Naive thymus-derived CD4-positive, alpha-beta T cell (primary cell): ENCODE data around the gene GNAS-AS1. TPM values are rescaled to one million over a fixed set of nuclear protein-coding genes. Genes with fewer than 3 reads are reported as not detected.

Source experiments
- ATAC-seq: fragments of 150-1000 bp; cut with Tn5 transposase; 2 replicates; pipeline ENCODE4 v1.10.0; 2021; ENCODE audit warnings: mild to moderate bottlenecking, moderate library complexity
- CTCF ChIA-PET: fragments of 350-600 bp; sonication (Branson Sonifier 250); formaldehyde crosslinking; loops from one replicate; lab custom pipeline; 2021; ENCODE audit warnings: antibody characterized with exemption; lab: Charles Lee
- POLR2A ChIA-PET: fragments of 350-600 bp; sonication (Branson Sonifier 250); formaldehyde crosslinking; loops from one replicate; lab custom pipeline; 2021; ENCODE audit warnings: antibody characterized with exemption, inconsistent platforms; lab: Charles Lee
- DNase-seq, 9 donors: peaks; one replicate each; pipeline versions ENCODE4 v3.0.0 to v3.0.0-alpha.2; 2020 to 2022; ENCODE audit warnings: mixed read lengths in 1 of 9
- H3K27ac ChIP-seq: one replicate; pipeline ENCODE4 v1.7.0; 2013; ENCODE audit warnings: mild to moderate bottlenecking, low read depth, low read length, moderate library complexity
- H3K27me3 ChIP-seq, 2 donors: one replicate each; pipeline ENCODE4 v1.7.0; 2013; ENCODE audit warnings: low read length in 2 of 2, mild to moderate bottlenecking in 2 of 2, moderate library complexity in 2 of 2; ENCODE audit not compliant: control insufficient read depth in 2 of 2, insufficient read depth in 2 of 2
- H3K36me3 ChIP-seq, 3 experiments: 1 replicate in 2 of 3; 2 replicates in 1 of 3; pipeline ENCODE4 v1.7.0; 2013; ENCODE audit warnings: low read length in 3 of 3, mild to moderate bottlenecking in 3 of 3, moderate library complexity in 1 of 3; ENCODE audit not compliant: insufficient read depth in 3 of 3, control insufficient read depth in 2 of 3
- H3K4me1 ChIP-seq, 2 donors: one replicate each; pipeline ENCODE4 v1.7.0; 2013; ENCODE audit warnings: low read length in 2 of 2, mild to moderate bottlenecking in 2 of 2, moderate library complexity in 1 of 2; ENCODE audit not compliant: control insufficient read depth in 2 of 2, insufficient read depth in 2 of 2
- H3K4me3 ChIP-seq: 2 replicates; pipeline ENCODE4 v1.7.0; 2013; ENCODE audit warnings: mild to moderate bottlenecking, low read length
- H3K9me3 ChIP-seq, 3 experiments: 1 replicate in 2 of 3; 2 replicates in 1 of 3; pipeline ENCODE4 v1.7.0; 2013; ENCODE audit warnings: low read length in 3 of 3; ENCODE audit not compliant: control insufficient read depth in 2 of 3
- H3K27ac Mint-ChIP-seq, 9 donors: one replicate each; pipeline ENCODE4 v1.8.0; 2020 to 2022; ENCODE audit warnings: mixed read lengths in 9 of 9, mild to moderate bottlenecking in 8 of 9, moderate library complexity in 5 of 9, inconsistent platforms in 2 of 9
- H3K27me3 Mint-ChIP-seq, 5 donors: one replicate each; pipeline ENCODE4 v1.8.0; 2021 to 2022; ENCODE audit warnings: mixed read lengths in 5 of 5, mild to moderate bottlenecking in 1 of 5
- H3K36me3 Mint-ChIP-seq, 5 donors: one replicate each; pipeline ENCODE4 v1.8.0; 2020 to 2022; ENCODE audit warnings: mixed read lengths in 5 of 5, mild to moderate bottlenecking in 3 of 5, inconsistent platforms in 1 of 5
- H3K4me1 Mint-ChIP-seq, 7 donors: one replicate each; pipeline ENCODE4 v1.8.0; 2020 to 2022; ENCODE audit warnings: mixed read lengths in 7 of 7, mild to moderate bottlenecking in 3 of 7, inconsistent platforms in 1 of 7
- H3K4me3 Mint-ChIP-seq, 10 donors: one replicate each; pipeline ENCODE4 v1.8.0; 2020 to 2022; ENCODE audit warnings: mild to moderate bottlenecking in 10 of 10, mixed read lengths in 10 of 10, moderate library complexity in 6 of 10, inconsistent platforms in 2 of 10
- H3K9me3 Mint-ChIP-seq, 11 donors: one replicate each; pipeline ENCODE4 v1.8.0; 2020 to 2022; ENCODE audit warnings: mixed read lengths in 11 of 11, mild to moderate bottlenecking in 4 of 11, inconsistent platforms in 1 of 11, moderate library complexity in 1 of 11
- intact Hi-C, 2 donors: fragments of 100-400 bp; cut with micrococcal nuclease; formaldehyde crosslinking; loops; one replicate each; pipeline ENCODE4 v1.15.1; 2023
- polyA plus RNA-seq, 2 donors: library from polyadenylated mRNA; unstranded; fragments of 300-500 nt; fragmentation: Illumina TruSeq; gene quantifications; one replicate each; pipeline ENCODE4 v1.2.3, GENCODE V29; 2021
- total RNA-seq, 6 experiments: library from RNA in 5 of 6; stranded (reverse) in 5 of 6; gene quantifications; 1 replicate in 5 of 6; 2 replicates in 1 of 6; pipeline ENCODE4 v1.2.3 and lab custom pipeline; 2021 to 2026

The GNAS-AS1 gene
- total and polyA plus RNA-seq, 7 experiments from 2014 or later = 0.13 to 2.0 (median 1.5) TPM; not detected in 2

DNA sequence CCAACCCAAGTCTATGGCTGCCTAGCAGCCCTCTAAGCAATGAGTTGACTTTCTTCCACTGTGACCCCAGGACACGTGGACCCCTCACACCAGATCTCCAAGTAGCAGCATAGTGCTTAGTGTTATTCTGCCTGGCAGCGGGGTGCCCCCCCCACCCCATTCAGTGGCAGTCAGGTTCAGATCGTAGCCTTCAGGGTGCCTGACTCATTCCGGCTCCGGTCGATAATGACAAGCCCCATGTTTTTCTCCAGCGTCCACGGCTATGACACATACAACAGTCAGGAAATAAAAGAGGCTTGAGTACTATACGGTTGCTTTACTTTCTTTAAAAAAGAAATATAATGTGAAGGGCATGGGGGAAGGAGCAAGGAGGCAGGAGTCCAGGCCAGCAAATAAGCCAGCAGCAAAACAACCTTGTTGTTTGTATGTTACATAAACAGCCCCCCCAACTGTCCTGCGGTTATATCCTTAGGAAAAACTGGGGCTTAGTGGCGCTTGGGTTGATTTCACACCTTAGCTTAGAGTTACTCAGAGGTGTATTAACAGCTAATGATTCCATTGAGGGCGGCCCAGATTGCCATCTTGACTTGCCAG lies 24.9 kb upstream of the GNAS-AS1 start:
- H3K4me1 Mint-ChIP-seq = peaks cover 8 to 40% (median 31%) of the 10 kb centered on the region in 7 donors
- no peak overlapping the region for H3K4me3 Mint-ChIP-seq
- Histone ChIP-seq H3K27me3 (no peaks in the 10 kb centered on the region), H3K4me3 (no peak overlapping the region), H3K27ac (no peak overlapping the region), H3K9me3 (no peaks in the 10 kb centered on the region), H3K36me3 (no peaks in the 10 kb centered on the region), H3K4me1 (peaks cover 0 to 16% of the 10 kb centered on the region in 2 donors)
- no peaks in the 10 kb centered on the region for H3K9me3 Mint-ChIP-seq
- H3K36me3 Mint-ChIP-seq = peaks cover 0 to 1% (median 0%) of the 10 kb centered on the region in 5 donors
- DNase-seq (no peak), ATAC-seq (no peak)
- ChIA-PET CTCF (no interaction called here), POLR2A (interaction anchor here (0.5 to 2.0 kb wide), 3 partner anchors 14 to 292 kb away, joined by 3 to 7 read pairs (median 3); no protein-coding TSS in a partner anchor)
- peaks cover 0 to 2% (median 0%) of the 10 kb centered on the region in 5 donors for H3K27me3 Mint-ChIP-seq
- intact Hi-C loops = no loop called here
- peak overlapping the region in 2 of 9 donors; percentile 57 to 72 for H3K27ac Mint-ChIP-seq

DNA sequence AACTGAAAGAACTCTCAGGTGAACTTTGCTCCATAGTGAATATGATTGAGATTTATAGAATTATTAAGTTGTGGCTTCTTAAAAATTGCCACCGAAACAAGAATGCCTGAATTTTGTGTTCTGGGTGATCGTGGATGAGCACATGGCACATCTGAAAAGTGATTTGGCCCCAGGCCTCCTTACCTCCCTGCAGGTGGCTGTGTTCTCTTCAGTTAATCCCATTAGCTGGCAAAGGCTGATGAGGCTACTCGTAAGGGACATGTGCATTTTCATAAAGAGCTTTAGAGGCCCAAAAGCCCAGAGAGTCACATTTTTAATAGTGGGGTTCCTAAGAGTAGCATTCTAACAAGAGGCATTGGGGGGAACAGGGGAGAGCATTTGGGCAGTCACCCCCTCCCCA lies 24.4 kb upstream of the GNAS-AS1 start:
- no peak overlapping the region for H3K4me3 Mint-ChIP-seq

DNA sequence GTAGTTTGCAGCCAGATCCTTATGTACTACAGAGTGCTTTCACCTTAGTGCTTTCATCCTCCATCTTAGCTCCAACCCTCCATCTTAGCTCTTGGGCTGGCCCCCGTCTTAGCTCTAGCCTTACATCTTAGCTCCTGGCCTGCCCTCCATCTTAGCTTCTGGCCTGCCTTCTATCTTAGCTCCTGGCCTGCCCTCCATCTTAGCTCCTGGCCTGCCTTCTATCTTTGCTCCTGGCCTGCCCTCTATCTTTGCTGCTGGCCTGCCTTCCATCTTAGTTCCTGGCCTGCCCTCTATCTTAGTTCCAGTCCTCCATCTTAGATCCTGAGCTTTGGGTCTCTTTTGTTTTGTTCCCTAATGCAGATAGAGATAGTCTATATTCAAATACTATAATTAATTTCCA lies 23.8 kb upstream of the GNAS-AS1 start:
- peaks cover 0 to 16% of the 10 kb centered on the region in 2 donors for H3K4me1 ChIP-seq
- no peak for DNase-seq
- H3K4me1 Mint-ChIP-seq = peaks cover 11 to 35% (median 28%) of the 10 kb centered on the region in 7 donors
- no peak overlapping the region for H3K4me3 ChIP-seq
- no peaks in the 10 kb centered on the region for H3K9me3 ChIP-seq
- H3K9me3 Mint-ChIP-seq = no peaks in the 10 kb centered on the region
- H3K27me3 ChIP-seq = no peaks in the 10 kb centered on the region
- H3K27ac ChIP-seq = no peak overlapping the region
- H3K36me3 ChIP-seq = no peaks in the 10 kb centered on the region
- H3K27me3 Mint-ChIP-seq = peaks cover 0 to 2% (median 0%) of the 10 kb centered on the region in 5 donors
- ChIA-PET POLR2A (interaction anchor here (0.5 to 1.0 kb wide), 3 partner anchors 15 to 248 kb away, joined by 3 to 4 read pairs (median 4); no protein-coding TSS in a partner anchor), CTCF (interaction anchor here (0.6 to 1.5 kb wide), 2 partner anchors 222 to 530 kb away, joined by 3 to 5 read pairs; no protein-coding TSS in a partner anchor)
- peaks cover 0 to 1% (median 0%) of the 10 kb centered on the region in 5 donors for H3K36me3 Mint-ChIP-seq
- peak overlapping the region in 2 of 9 donors; percentile 4 to 43 for H3K27ac Mint-ChIP-seq
- H3K4me3 Mint-ChIP-seq = no peak overlapping the region
- no peak for ATAC-seq
- intact Hi-C loops = loop anchor here in 1 of 2 donors (5.0 kb wide), 1 partner anchor 33 kb away; no protein-coding TSS in a partner anchor

More for the DNA sequence above, 24.4 kb upstream of the GNAS-AS1 start:
- peaks cover 9 to 39% (median 29%) of the 10 kb centered on the region in 7 donors for H3K4me1 Mint-ChIP-seq
- no peaks in the 10 kb centered on the region for H3K27me3 ChIP-seq
- peaks cover 0 to 1% (median 0%) of the 10 kb centered on the region in 5 donors for H3K36me3 Mint-ChIP-seq
- DNase-seq (no peak), ATAC-seq (no peak)
- ChIA-PET CTCF (interaction anchor here (0.6 to 1.5 kb wide), 2 partner anchors 223 to 529 kb away, joined by 3 to 5 read pairs; no protein-coding TSS in a partner anchor), POLR2A (interaction anchor here (0.5 to 1.0 kb wide), 4 partner anchors 15 to 292 kb away, joined by 3 to 4 read pairs (median 4); no protein-coding TSS in a partner anchor)
- intact Hi-C loops = no loop called here
- H3K9me3 ChIP-seq = no peaks in the 10 kb centered on the region
- peaks cover 0 to 16% of the 10 kb centered on the region in 2 donors for H3K4me1 ChIP-seq
- H3K36me3 ChIP-seq = no peaks in the 10 kb centered on the region
- no peaks in the 10 kb centered on the region for H3K9me3 Mint-ChIP-seq
- peaks cover 0 to 2% (median 0%) of the 10 kb centered on the region in 5 donors for H3K27me3 Mint-ChIP-seq
- H3K4me3 ChIP-seq = no peak overlapping the region
- no peak overlapping the region for H3K27ac ChIP-seq
- peak overlapping the region in 1 of 9 donors; percentile 57 for H3K27ac Mint-ChIP-seq

DNA sequence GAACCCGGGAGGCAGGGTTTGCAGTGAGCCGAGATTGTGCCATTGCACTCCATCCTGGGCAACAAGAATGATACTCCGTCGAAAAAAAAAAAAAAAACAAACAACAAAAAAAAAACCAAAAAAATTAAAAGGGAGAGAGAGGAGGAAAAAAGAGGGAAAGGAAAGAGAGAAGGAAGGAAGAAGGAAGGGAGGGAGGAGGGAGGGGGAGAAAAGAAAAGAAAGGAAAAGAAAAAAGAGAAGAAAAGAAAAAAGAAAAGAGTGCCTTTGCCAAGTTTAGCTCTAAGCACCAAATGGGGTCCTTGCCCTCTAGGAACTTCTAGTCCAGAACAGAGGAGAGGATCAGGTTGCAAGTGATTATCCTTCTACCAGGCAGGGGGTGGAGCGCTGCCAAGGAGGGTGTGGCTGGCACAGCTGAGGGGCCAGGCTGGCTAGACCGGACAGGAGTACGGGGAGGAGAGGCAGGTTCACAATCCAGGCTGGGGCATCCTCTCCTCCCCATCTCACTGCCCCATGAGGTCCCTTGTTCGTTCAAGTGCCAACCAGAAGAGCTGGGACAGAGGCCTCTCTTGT lies 20.9 kb upstream of the GNAS-AS1 start:
- Histone ChIP-seq H3K27ac (no peak overlapping the region), H3K4me3 (no peak overlapping the region), H3K9me3 (no peaks in the 10 kb centered on the region), H3K36me3 (no peaks in the 10 kb centered on the region), H3K27me3 (peaks cover 0 to 3% of the 10 kb centered on the region in 2 donors), H3K4me1 (no peaks in the 10 kb centered on the region)
- Mint-ChIP-seq H3K36me3 (peaks cover 0 to 1% (median 0%) of the 10 kb centered on the region in 5 donors), H3K27ac (no peak overlapping the region), H3K4me1 (peaks cover 3 to 13% (median 5%) of the 10 kb centered on the region in 7 donors), H3K4me3 (no peak overlapping the region), H3K27me3 (peaks cover 0 to 13% (median 0%) of the 10 kb centered on the region in 5 donors), H3K9me3 (no peaks in the 10 kb centered on the region)
- POLR2A ChIA-PET = interaction anchor here (2.0 kb wide), 1 partner anchor 161 kb away, joined by 9 read pairs; the partner anchor contains the start of gene ATP5F1E
- intact Hi-C loops = loop anchor here (2.0 to 5.0 kb wide), 3 partner anchors 21 to 209 kb away; no protein-coding TSS in a partner anchor
- ATAC-seq (no peak), DNase-seq (no peak)
- CTCF ChIA-PET = interaction anchor here (0.6 to 1.8 kb wide), 4 partner anchors 8 to 535 kb away, joined by 3 to 5 read pairs (median 4); no protein-coding TSS in a partner anchor

DNA sequence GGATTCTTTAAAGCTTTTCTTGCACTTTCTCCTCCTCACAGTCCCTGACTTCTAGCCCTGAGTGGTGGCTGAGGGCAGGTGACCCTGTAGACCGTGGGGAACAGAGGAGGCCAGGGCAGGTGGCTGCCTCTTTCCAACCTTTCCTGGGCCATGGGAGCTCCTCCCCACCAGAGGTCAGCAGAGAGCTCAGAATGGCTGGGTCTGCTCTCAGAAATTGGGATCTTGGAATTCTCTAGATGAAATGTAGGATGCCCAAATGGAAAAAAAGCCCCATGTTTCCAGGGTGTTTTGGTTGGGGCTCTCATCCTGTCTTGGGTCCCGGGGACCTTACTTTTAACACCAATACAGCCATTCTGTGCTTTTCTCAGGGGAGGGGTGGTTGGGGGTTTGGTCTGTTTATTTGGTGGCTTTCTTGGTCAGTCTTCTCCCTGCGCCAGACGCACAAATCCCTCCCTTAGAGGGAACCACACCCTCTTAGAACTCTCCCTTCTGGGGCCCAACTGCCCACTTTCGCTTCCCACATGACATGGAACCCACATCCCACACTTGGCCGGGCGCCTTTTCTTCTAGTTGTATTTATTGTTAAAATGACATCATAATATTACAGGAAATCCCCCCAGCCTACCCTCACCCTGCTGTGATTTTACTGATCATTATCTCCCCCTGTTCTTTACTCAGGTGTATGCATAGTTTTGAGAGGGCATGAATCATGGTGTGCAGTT lies 19.8 kb upstream of the GNAS-AS1 start:
- peak overlapping the region in 2 of 9 donors; percentile 28 to 62 for H3K27ac Mint-ChIP-seq

More for the DNA sequence above, 19.8 kb upstream of the GNAS-AS1 start:
- Mint-ChIP-seq H3K9me3 (no peaks in the 10 kb centered on the region), H3K4me3 (no peak overlapping the region), H3K36me3 (peaks cover 0 to 1% (median 0%) of the 10 kb centered on the region in 5 donors), H3K27me3 (peaks cover 0 to 21% (median 0%) of the 10 kb centered on the region in 5 donors), H3K4me1 (peaks cover 0 to 13% (median 3%) of the 10 kb centered on the region in 7 donors)
- H3K27ac ChIP-seq = no peak overlapping the region
- intact Hi-C loops = loop anchor here (1.0 to 5.0 kb wide), 9 partner anchors 22 to 585 kb away; partner anchors contain the start of gene NELFCD (in 1 of the 2)
- no peak overlapping the region for H3K4me3 ChIP-seq
- DNase-seq (peak in 6 of 9 donors; percentile 35 to 63 (median 52)), ATAC-seq (peak; percentile 84)
- no peaks in the 10 kb centered on the region for H3K9me3 ChIP-seq
- H3K4me1 ChIP-seq = no peaks in the 10 kb centered on the region
- ChIA-PET CTCF (interaction anchor here (0.8 to 1.8 kb wide), 17 partner anchors 9 to 625 kb away, joined by 3 to 10 read pairs (median 4); no protein-coding TSS in a partner anchor), POLR2A (interaction anchor here (0.8 to 2.0 kb wide), 4 partner anchors 11 to 337 kb away, joined by 3 to 9 read pairs (median 3); partner anchors contain the start of gene ATP5F1E)
- no peaks in the 10 kb centered on the region for H3K36me3 ChIP-seq
- H3K27me3 ChIP-seq = peaks cover 0 to 3% of the 10 kb centered on the region in 2 donors
